ENCODE results near the gene SLC22A17. TPM values are rescaled to one million over a fixed set of nuclear protein-coding genes. Genes with fewer than 3 reads are reported as not detected.

SLC22A17 gene
- total and polyA plus RNA-seq, 4 donors, result 5.4 to 27.3 (median 9.7) TPM

DNA sequence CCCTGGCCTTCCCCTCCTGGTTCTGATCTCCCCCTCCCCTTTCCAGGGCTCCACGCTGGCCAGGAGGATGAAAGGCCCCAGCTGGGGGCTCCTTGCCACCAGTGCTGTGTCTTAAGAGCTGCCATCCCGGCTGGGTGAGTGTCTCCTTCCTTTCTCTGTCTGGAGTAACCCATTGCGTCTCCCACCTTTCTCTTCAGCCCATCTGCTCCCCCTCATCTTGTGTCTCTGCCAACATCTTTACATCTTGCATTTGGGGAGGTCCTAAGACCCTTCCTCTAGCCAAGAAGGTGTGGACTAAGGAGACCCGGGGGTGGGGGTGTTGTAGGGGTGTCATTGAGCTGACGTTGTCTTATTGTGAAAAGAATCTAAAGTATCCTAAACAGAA lies 45.5 kb downstream of the SLC22A17 start:
- 10 to 23% methylated on average over 5 of the region's 5 CpGs for WGBS, 2 donors
- peak overlapping the region; percentile 74 to 96 for H3K27ac ChIP-seq (ENCODE audit: low read depth in 1 of 2, low read length in 1 of 2)
- H3K4me3 ChIP-seq, result peak overlapping the region; percentile 85
- no peak for ATAC-seq (ENCODE audit: insufficient read depth, low FRiP score)
- DNase-seq, result no peak
- H3K9ac ChIP-seq (ENCODE audit: insufficient read depth in 1 of 2, low read length in 2 of 2), result peak overlapping the region; percentile 60 to 86
- peaks cover 0 to 31% (median 18%) of the 10 kb centered on the region in 4 donors for H3K36me3 ChIP-seq (ENCODE audit: control insufficient read depth in 4 of 4, insufficient read depth in 4 of 4, low read length in 4 of 4)
- no peaks in the 10 kb centered on the region for H3K9me3 ChIP-seq (ENCODE audit: control insufficient read depth in 4 of 4, insufficient read depth in 3 of 4, low read length in 3 of 4)
- TF ChIP-seq, protein P1, sequence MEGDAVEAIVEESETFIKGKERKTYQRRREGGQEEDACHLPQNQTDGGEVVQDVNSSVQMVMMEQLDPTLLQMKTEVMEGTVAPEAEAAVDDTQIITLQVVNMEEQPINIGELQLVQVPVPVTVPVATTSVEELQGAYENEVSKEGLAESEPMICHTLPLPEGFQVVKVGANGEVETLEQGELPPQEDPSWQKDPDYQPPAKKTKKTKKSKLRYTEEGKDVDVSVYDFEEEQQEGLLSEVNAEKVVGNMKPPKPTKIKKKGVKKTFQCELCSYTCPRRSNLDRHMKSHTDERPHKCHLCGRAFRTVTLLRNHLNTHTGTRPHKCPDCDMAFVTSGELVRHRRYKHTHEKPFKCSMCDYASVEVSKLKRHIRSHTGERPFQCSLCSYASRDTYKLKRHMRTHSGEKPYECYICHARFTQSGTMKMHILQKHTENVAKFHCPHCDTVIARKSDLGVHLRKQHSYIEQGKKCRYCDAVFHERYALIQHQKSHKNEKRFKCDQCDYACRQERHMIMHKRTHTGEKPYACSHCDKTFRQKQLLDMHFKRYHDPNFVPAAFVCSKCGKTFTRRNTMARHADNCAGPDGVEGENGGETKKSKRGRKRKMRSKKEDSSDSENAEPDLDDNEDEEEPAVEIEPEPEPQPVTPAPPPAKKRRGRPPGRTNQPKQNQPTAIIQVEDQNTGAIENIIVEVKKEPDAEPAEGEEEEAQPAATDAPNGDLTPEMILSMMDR (IDR thresholded peaks at IDR 0.05; ENCODE audit: control extremely low read depth, extremely low read depth), result no peak
- H3K27me3 ChIP-seq (ENCODE audit: control insufficient read depth in 3 of 3, insufficient read depth in 3 of 3, low read length in 2 of 3), result no peaks in the 10 kb centered on the region
- peaks cover 0 to 21% (median 12%) of the 10 kb centered on the region in 5 donors for H3K4me1 ChIP-seq (ENCODE audit: control insufficient read depth in 5 of 5, insufficient read depth in 5 of 5, low read length in 5 of 5)

DNA sequence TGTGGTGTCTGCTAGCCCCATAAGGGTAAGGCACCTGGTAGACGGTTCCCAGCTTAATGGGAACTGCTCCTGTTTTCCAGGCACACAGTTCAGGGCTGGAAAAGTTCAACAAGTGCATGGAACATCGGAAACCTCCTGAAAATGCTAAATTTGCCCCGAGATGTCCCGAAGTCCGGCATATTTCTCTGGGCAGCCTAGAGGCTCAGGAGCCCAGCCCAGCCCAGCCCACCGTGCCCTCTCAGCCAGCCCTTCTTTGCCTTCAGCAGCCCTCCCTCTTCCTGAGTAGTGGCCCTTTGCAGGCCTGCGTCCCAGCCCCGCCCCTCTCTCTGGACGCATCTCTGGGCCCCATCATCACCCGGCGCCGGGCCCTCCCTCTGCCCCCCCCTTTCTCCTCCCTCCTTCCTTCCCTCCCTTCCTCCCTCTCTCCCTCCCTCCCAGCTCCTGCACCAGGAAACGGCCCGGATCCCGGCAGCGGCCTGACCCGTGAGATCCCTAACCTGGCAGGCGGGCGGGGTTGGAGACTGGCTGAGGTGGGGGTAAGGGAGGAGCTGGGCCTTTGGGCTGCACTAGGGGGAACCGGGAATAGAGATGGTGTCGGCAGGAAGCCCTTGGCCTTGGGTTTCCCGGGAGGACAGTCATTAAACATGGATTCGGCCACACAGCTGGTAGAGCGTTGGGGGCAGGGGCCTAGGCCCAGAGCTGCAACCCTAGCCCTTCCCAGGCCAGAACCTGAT lies 46.1 kb downstream of the SLC22A17 start, which contains the start of gene BCL2L2:
BCL2L2 (plus strand) TSS at position 422 of the 734 bp plus-strand sequence. CDS start 935 bp downstream, outside the sequence.
- H3K27ac ChIP-seq (ENCODE audit: low read depth in 1 of 2, low read length in 1 of 2), result peak within 1 kb of the TSS; percentile 74 to 96
- H3K36me3 ChIP-seq (ENCODE audit: control insufficient read depth in 4 of 4, insufficient read depth in 4 of 4, low read length in 4 of 4), result peaks cover 0 to 27% (median 18%) of the 10 kb centered on the region in 4 donors
- no peaks in the 10 kb centered on the region for H3K9me3 ChIP-seq (ENCODE audit: control insufficient read depth in 4 of 4, insufficient read depth in 3 of 4, low read length in 3 of 4)
- WGBS, 2 donors, result 1 to 3% methylated on average over 24 of the region's 24 CpGs
- peak within 1 kb of the TSS; percentile 85 for H3K4me3 ChIP-seq
- H3K9ac ChIP-seq (ENCODE audit: insufficient read depth in 1 of 2, low read length in 2 of 2), result peak within 1 kb of the TSS; percentile 60 to 90
- peak; percentile 63 for ATAC-seq (ENCODE audit: insufficient read depth, low FRiP score)
- TF ChIP-seq, protein P1 (IDR thresholded peaks at IDR 0.05; ENCODE audit: control extremely low read depth, extremely low read depth), result no peak
- no peaks in the 10 kb centered on the region for H3K27me3 ChIP-seq (ENCODE audit: control insufficient read depth in 3 of 3, insufficient read depth in 3 of 3, low read length in 2 of 3)
- DNase-seq, result peak; percentile 94 to 96 (median 95)
- peaks cover 0 to 21% (median 12%) of the 10 kb centered on the region in 5 donors for H3K4me1 ChIP-seq (ENCODE audit: control insufficient read depth in 5 of 5, insufficient read depth in 5 of 5, low read length in 5 of 5)

DNA sequence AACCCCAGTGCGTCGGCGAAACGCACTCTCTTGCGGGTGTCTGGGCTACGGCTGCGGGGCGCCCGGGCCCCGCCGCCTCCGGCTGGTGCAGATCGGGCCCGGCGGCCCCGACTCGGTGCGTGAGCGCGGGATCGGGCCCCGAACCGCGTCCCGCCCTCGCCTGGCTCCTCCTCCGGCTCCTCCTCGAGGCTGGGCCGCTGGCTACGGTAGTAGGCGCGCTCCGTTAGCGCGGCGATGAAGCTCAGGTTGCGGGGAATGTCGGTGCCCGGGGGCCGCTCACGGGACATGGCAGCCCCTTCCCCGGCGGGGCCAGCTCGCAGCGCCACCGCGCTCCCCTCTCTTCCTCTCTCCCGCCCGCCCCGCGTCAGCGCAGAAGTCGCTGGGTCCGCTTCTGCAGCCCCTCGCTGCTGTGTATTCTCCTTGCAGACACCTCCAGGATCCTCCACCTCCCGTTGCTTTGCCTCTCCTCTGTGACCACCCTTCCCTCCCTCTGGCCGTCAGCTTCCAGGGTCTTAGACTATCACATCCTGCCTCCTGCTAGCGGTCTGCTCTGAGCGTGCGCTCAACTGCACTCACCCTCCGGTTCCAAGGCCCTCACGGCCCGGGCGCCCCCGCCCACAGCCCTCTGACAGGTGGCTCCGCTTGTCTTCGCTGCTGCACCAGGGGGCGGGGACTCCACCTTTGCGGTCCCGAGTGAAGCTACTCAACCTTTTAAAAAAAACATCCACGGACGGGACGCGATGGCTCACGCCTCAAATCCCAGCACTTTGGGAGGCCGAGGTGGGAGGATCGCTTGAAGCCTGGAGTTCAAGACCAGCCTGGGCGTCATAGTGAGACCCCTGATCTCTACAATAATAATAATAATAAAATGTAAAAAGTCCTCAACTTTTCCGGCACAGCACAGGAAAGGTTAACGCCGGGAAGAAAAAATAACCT lies 50.1 kb downstream of the SLC22A17 start, which contains the start of gene PPP1R3E:
PPP1R3E (minus strand) TSS at position 570 of the 936 bp plus-strand sequence; CDS start at position 287, 283 bp downstream.
- no peaks in the 10 kb centered on the region for H3K9me3 ChIP-seq (ENCODE audit: control insufficient read depth in 4 of 4, insufficient read depth in 3 of 4, low read length in 3 of 4)
- peak within 1 kb of the TSS; percentile 97 to 98 for H3K27ac ChIP-seq (ENCODE audit: low read depth in 1 of 2, low read length in 1 of 2)
- ATAC-seq (ENCODE audit: insufficient read depth, low FRiP score) (peak; percentile 36), DNase-seq (peak; percentile 60 to 63 (median 60))
- H3K4me1 ChIP-seq (ENCODE audit: control insufficient read depth in 5 of 5, insufficient read depth in 5 of 5, low read length in 5 of 5), result peaks cover 2 to 26% (median 10%) of the 10 kb centered on the region in 5 donors
- 2% methylated on average over 68 to 81 of the region's 81 CpGs for WGBS, 2 donors
- H3K27me3 ChIP-seq (ENCODE audit: control insufficient read depth in 3 of 3, insufficient read depth in 3 of 3, low read length in 2 of 3), result no peaks in the 10 kb centered on the region
- peak within 1 kb of the TSS; percentile 58 for H3K4me3 ChIP-seq
- H3K36me3 ChIP-seq (ENCODE audit: control insufficient read depth in 4 of 4, insufficient read depth in 4 of 4, low read length in 4 of 4), result peaks cover 0 to 6% (median 4%) of the 10 kb centered on the region in 4 donors
- TF ChIP-seq, protein P1 (IDR thresholded peaks at IDR 0.05; ENCODE audit: control extremely low read depth, extremely low read depth), result no peak
- H3K9ac ChIP-seq (ENCODE audit: insufficient read depth in 1 of 2, low read length in 2 of 2), result peak within 1 kb of the TSS; percentile 12 to 86
